HG03520 (cell line): ENCODE measurements around the gene PEX10.

Source experiments
- ATAC-seq: cut with Tn5 transposase; IDR thresholded peaks from one replicate; pipeline ENCODE4 v1.9.1; 2021; ENCODE audit warnings: mild to moderate bottlenecking, moderate library complexity; ENCODE audit not compliant: unreplicated experiment

PEX10 gene

GRCh38 chr1:2391041-2391930 lies 21.1 kb downstream of the PEX10 start, which contains the start of the genes MORN1 and RER1:
TSS of gene MORN1 (minus strand) at chr1:2391554. CDS start at chr1:2391533, 21 bp downstream.
TSS of gene RER1 (plus strand) at chr1:2391841. CDS start at chr1:2395791, 3,950 bp downstream.
- peak; percentile 90 for ATAC-seq

DNA sequence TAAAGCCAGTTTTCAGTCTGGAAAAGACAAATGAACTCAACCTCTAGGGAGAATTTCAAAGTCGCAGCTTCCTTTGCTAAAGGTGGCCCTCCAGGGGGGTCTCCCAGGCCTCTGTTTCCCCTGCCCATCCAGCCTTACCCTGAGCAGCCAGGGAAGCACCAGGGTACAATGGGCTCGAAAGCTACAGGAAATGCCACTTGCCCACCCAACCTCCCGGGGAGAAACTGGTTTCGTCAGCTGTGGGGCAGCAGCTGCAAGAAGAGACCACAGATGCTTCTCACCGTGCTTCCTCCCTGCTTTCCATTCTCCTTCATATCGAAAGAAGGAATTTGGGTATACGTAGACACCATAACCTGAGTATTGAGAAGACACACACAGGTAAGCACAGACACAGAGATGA lies 22.7 kb downstream of the PEX10 start:
- ATAC-seq, result no peak

DNA sequence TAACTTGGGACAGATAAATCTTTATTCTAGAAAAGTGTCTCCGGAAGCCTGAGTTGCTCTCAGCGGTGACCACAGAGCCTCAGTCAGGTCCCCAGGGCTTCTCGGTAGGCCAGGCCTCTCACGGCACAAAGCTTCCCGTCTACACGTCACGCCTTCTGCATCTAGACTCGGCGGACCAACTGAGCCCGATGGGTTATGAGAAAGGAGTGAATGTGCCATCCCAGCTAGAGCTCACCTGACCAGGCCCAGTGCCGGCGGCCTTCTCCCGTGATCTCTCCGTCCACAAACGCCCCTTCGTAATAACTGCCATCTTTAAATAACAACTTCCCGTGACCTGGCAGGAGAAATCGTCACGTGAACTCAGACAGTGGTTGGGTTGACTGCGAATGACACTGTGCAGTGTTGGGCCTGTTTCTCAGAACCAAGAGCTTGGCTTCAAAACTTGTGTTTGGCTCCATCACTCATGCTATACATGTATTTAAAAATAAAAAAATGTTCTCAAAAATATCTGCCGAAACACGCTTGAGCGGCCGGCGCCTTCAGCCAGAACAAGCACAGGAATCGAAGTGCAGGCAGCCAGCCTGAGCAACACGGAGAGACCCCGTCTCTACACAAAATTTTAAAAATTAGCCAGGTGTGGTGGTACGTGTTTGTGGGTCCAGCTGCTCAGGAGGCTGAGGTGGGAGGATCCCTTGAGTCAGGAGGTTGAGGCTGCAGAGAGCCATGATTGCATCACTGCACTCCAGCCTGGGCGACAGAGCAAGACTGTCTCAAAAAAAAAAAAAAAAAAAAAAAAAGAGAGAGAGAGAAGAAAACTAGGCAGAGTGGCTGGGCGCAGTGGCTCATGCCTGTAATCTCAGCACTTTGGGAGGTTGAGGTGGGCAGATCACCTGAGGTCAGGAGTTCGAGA lies 24.1 kb downstream of the PEX10 start:
- ATAC-seq, result no peak

- no peak for ATAC-seq
Observed at GRCh38 chr1:2386636-2387611, 25.4 kb downstream of the PEX10 start.

- no peak for ATAC-seq
Observed at GRCh38 chr1:2385606-2386280, 26.6 kb downstream of the PEX10 start.

DNA sequence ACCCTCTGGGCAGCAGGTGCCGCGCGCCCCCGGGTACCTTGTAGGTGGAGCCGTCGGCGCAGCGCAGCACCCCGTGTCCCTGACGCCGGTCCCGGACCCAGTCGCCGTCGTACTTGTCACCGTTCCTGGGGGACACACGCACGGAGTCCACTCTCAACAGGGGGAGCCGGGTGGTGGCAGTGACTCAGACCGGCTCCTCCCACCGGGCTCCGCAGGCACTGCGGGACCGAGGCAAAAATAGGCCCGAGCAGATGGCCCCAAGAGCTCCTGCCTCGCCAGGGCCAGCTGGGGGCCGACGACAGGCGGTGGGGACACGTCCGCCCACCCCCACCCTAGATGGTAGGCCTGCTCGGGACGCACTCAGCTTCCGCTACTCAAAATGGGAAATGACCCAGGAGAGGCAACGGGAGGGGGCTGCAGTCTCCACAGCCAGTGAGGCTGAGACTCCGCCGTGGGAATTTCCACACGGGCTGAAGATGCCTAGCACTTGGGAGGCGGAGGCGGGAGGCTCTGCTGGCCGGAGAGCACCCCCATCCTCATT lies 27.4 kb downstream of the PEX10 start:
- no peak for ATAC-seq

- no peak for ATAC-seq
Observed at GRCh38 chr1:2384130-2384860, 28.1 kb downstream of the PEX10 start.

DNA sequence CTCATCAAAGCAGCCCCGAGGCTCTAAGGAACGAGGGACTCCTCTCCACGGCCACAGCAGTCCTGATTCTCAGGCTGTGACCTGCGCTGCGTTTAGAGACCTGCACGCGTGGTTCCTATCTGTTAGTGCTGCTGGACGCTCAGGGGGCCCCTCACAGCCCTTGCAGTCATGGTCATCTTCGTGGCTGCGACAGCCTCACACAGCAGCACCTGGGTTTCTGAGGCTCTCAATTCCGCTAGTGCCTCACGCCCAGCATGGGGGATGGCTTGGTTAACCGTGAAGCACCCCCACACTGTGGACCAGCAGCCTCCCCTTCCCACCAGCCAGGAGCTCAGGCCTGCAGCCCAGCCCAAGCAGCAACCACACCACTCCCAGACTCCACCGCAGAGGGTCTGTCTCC lies 28.8 kb downstream of the PEX10 start:
- no peak for ATAC-seq

DNA sequence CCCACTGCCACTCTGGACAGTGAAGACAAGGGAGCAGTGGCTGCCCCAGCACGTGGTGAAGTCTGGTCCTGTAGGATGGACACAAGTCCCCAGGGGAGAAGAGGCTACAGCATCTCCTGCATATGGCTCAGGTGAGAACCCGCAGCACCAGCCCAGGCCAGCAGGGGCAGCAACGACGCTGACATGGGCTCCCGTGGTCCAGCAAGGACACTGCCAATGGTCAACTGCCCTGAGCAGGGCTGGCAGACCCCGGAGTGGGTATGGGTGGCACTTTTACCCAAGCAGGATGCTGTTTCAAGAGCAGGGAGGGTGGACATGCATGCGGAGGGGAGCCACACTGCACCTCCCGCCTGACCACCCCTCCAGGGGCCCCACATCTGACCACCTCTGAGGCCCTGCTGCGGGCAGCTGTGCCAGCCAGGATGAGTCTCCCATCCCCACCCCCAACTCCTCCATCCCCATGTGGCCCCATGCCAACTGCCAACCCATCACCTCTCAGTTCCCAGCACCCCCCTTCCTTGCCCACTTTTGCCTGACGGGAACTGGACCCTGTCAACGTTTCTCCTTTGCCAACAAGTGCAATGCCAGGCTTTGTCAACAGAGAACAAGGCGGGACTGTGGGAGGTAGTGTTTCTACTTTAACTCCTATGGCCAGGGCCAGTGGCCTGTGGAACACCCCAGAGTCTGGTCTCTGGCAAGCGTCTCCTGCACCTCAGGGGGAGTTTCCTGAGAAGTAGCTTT lies 29.6 kb downstream of the PEX10 start:
- ATAC-seq, result no peak

DNA sequence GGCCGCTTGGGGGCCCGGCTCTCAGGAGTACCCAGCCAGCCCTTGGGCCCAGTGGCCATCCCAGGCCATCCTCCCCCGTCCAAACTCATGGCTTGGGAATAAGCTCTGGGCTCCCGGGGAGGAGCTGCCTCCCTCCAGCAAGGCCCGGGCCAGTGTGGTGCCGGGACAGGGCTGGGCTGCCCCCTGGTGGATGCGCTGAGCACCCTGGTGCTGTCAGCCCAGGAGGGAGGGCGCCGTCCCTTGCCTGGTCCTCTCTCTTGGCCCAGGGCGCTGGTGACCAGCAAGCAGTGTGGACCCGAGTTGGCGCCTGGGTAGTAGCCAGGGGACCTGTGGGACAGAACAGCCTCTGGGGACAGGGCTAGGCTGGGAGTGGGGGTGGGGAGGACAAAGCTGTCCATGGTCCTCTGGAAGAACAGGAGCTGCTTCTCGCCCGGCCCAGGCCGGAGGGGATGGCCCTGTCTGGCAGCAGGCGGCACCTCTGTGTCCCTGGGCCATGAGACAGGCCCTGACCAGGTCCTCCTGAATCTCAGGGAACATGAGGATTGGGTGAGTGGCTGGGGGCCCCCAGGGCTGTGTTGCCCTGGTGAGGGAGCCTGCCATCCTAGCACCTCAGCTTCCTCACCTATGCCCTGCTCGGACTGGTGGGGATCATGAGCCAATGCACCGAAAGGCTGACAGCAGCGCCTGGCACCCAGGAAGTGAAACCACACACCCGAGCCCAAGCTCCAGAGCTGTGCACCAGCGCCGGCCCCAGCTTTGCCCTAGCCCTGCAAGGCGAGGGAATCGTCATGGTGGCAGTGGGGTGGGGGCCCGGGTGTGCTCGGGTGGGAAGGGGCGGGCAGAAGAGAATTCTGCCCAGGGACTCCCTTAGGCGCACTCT lies 30.4 kb downstream of the PEX10 start:
- peak; percentile 50 for ATAC-seq

GRCh38 chr1:2380816-2381591 lies 31.4 kb downstream of the PEX10 start:
- ATAC-seq, result no peak

GRCh38 chr1:2379733-2380404 lies 32.5 kb downstream of the PEX10 start:
- no peak for ATAC-seq

DNA sequence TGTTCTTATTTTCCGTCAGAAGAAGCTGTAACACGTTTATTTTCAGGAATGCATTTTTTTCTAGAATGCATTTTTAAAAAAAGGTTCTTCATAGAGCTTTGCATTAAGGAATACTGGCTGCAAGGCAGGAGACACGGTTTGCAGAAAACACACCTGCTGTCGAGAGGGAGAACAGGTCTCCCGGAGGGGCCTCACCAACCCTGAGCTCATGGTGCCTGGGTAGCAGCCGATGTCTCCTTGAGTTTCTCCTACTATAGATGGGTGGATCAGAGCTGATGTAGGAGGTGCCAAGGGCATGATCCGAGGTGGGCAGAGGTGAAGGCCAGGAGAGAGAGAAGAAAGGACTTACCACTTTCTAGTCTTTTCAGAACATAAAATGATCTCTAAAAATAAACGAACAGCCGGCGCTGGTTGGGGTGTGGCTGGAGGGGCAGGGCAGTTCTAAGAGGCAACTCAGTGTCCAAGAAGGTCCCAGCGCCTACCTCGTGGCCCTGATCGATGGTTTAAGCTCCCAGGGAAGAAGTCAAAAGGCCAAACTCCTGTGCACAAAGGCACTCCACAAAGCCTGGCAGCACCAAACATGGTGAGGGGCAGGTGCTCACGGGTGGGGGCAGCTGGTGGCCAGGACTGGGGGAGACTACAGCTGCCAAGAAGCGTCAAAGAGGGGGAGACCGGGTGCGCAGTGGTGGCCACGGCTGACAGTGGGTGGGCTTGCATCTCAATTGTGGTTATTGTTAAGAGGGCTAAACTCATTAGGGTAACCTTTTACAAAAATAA lies 33.2 kb downstream of the PEX10 start:
- no peak for ATAC-seq

DNA sequence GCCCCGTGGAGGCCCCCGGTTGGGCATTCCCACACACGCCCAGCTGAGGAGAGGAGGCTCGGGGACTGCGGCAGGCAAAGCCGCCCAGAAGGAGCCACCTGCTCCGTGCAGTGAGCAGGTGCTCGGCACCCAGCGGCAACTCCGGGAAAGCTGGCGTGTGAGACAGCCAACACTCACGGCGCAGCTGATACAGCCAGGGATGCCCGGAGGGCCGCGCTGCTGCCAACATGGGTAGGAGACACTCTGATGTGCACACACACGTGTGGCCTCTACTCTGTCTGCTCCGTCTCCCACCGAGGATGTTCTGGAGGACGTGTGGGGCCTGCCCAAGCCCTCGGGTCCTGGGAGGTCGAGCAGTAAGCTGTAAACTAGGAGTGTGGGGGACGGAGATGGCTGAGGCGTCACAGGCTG lies 33.9 kb downstream of the PEX10 start:
- no peak for ATAC-seq

DNA sequence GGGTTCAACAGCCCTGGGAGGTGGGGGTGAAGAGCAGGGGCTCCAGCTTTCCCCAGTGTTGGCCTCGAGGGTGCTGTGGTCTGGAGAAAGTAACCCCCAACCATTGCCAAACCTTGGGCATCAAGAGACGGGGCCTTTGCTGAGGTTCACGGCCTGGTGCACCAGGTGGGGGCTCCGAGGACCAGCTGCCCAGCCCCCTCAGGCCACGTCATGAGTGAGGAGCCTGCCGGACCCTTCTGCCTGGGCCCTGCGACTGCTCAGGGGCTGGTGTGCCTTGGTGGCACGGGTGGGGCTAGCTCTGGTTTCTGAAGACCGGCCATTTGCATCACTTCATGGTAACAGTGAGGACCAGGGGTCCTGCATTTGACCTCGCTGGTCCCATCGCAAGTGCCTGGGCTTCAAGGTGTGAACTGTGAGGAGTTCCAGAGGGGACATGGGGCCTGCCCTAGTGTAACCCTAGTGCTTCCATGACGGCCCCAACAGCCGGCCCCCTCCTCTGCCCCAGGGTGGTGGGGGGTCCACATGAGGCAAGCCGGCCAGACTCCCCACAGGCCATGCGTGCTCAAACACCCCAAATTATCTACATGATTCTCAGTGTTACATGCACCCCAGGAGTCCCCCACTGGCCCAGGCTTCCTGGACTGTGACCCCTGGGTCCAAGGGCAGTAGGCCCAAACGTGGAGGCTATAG lies 34.5 kb downstream of the PEX10 start:
- ATAC-seq, result no peak
